CMK (cell line): ENCODE data around the gene CAD.

Experiments
- DNase-seq: peaks from one replicate; pipeline ENCODE4 v3.0.0-alpha.2; 2010; ENCODE audit warnings: low read depth

CAD gene

DNA sequence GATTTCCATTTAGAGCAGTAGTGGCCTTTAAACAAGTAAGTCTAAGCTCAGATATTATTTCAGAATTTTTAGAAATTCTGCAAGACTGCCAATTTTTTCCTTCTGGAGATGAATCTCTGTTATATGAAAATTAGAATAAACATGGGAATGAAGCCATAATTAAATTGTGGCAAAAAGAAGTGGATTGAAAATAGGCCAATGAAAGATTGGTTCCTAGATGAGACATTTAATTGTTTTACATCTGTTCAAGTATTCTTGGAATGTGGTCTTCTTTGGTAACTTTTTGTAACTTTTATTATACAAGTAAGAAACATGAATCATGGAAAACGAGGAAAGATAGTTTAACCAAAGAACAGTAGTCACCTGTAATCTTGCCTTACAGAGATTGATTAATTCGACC, 10.3 kb downstream of the CAD start:
- no peak for DNase-seq

DNA sequence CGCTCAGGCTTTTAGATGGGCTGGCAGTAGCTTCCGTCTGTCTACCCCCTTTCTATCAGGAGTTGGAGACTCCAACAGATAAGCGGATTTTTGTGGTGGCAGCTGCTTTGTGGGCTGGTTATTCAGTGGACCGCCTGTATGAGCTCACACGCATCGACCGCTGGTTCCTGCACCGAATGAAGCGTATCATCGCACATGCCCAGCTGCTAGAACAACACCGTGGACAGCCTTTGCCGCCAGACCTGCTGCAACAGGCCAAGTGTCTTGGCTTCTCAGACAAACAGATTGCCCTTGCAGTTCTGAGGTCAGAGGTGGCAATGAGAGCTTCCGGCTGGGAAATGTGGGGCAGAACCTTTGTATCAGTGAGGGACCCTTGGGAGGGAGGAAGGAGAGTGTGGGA, 14.8 kb downstream of the CAD start:
- DNase-seq: no peak

DNA sequence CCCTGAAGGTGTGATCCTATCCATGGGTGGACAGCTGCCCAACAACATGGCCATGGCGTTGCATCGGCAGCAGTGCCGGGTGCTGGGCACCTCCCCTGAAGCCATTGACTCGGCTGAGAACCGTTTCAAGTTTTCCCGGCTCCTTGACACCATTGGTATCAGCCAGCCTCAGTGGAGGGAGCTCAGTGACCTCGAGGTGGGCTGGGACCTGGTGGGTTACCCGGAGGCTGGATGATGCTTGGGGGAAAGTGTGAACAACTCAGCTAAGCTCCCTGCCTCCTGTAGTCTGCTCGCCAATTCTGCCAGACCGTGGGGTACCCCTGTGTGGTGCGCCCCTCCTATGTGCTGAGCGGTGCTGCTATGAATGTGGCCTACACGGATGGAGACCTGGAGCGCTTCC, 16.2 kb downstream of the CAD start:
- no peak for DNase-seq

DNA sequence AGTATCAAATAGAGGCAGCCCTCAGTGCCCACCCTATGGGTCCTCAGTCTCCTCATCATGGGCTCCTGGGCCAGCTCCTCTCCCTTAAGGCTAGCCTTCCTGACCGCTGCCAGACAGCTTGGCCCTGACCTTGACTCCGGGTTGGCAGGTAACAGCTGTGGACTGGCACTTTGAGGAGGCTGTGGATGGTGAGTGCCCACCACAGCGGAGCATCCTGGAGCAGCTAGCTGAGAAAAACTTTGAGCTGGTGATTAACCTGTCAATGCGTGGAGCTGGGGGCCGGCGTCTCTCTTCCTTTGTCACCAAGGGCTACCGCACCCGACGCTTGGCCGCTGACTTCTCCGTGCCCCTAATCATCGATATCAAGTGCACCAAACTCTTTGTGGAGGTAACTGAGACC, 19.0 kb downstream of the CAD start:
- no peak for DNase-seq

DNA sequence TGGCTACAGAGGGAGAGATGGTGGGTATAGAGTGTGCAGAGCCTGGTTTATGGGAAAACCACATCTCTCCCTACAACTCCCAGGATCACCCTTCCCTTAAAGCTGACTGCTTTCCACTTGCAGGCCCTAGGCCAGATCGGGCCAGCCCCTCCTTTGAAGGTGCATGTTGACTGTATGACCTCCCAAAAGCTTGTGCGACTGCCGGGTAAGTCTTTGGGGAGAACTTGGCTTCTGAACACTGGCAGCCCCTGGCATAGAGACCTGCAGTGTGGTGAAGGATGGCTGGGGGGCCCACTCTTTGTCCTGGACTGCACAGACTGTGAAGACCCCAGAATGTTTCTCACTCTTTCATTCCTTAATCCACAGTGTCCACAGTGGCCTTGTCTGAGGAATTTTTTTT, 19.5 kb downstream of the CAD start:
- no peak for DNase-seq

GRCh38 chr2:27237341-27237945, 20.3 kb downstream of the CAD start:
- DNase-seq: no peak

DNA sequence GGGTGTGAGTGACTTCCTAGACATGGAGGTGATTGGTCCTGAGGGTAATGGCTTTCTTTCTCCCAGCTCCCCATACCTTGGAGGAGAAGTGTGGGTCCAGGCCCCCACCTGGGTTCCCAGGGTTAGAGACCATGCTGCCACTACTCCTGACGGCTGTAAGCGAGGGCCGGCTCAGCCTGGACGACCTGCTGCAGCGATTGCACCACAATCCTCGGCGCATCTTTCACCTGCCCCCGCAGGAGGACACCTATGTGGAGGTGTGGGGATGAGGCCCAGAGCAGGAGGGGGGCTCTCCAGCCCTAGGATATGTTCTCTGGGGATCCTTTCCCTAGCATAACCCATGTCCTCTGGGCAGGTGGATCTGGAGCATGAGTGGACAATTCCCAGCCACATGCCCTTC, 21.8 kb downstream of the CAD start:
- DNase-seq: no peak

DNA sequence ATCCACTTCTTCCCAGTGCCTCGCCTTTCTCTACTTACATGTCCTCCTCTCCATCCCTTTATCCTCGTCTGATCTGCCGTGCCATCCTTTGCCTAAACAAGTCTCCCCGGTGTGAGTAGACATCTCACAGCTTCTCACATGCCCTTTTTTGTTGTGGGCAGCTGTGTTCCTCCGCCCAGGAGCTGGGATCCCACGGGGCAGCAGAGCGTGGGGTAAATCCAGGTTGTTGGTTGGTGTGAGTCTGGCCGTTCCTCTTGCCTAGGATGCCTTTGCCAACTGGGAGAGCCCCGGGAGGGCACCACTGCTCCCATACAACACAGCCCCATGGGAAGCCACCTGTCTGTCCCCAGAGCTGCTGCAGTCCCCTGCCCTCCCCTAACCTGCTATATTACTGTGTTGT, 23.2 kb downstream of the CAD start:
- DNase-seq: no peak

DNA sequence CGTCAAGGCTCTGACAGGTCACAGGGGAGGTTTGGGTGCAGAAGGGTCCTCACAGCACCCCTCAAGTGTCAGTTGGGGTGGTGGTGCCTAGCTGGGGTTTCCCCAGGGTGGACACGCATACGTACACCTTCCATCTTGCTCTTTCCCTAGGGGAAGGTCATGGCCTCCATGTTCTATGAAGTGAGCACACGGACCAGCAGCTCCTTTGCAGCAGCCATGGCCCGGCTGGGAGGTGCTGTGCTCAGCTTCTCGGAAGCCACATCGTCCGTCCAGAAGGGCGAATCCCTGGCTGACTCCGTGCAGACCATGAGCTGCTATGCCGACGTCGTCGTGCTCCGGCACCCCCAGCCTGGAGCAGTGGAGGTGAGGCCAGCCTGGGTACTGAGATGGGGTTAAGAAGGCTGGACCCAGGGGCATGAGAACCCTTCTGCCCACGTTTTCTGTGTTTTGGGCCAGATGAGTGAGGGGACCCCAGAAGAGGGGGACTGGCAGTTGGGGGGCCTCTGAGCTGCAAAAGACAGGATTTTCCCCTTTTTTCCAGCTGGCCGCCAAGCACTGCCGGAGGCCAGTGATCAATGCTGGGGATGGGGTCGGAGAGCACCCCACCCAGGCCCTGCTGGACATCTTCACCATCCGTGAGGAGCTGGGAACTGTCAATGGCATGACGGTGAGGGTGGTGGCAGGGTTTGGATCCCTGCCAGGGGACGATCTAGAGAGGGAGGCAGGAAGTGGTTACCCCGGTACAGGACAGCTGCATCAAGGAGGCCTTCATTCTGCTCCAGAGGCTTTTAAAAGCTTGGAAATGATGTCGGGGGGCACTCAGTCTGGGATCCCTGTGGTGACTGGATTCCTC, 24.8 kb downstream of the CAD start:
- DNase-seq: no peak

GRCh38 chr2:27242614-27242951, 25.4 kb downstream of the CAD start:
- DNase-seq: no peak

GRCh38 chr2:27243391-27244130, 26.4 kb downstream of the CAD start:
- no peak for DNase-seq

DNA sequence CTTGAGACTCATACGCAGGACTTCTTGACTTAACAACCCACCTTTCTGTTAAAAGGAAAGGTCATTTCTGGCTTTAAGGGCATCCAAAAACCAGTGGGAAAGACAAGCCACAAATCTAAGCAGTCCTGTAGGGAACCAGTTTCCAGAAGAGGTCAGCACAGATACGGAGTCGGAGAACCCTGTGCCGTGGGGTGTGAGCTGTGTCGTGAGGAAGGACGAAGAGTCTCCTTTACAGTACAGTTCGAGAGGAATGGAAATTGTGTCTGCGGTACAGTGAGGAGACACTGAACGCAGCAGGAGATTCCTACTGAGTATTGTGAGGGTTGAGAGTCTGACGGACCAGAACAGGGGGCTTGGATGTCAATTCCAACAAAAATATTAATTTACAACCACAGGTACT, 27.9 kb downstream of the CAD start:
- no peak for DNase-seq

DNA sequence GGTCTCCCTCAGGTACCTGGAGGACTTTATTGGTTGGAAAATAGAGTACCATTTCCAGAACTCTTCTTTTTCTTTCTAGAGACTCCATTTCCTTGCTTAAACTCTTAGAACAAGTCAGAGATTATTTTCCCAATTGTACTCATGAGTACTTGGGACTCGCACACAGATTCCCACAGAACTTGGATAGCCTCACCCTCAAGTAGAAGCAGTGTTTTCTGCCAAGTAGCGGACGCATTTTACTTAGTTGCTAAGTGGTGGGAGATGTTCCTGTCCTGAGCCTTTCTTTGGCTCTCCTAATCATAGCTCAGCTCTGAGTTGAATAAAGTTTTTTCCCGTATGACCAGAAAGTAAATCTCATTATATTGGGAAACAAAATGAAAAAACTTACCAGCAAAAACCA, 28.5 kb downstream of the CAD start:
- DNase-seq: no peak

- no peak for DNase-seq
These were observed 30.7 kb downstream of the CAD start for GRCh38 chr2:27247893-27248292.

- DNase-seq: no peak
These were observed 32.2 kb downstream of the CAD start for GRCh38 chr2:27249159-27249890.

DNA sequence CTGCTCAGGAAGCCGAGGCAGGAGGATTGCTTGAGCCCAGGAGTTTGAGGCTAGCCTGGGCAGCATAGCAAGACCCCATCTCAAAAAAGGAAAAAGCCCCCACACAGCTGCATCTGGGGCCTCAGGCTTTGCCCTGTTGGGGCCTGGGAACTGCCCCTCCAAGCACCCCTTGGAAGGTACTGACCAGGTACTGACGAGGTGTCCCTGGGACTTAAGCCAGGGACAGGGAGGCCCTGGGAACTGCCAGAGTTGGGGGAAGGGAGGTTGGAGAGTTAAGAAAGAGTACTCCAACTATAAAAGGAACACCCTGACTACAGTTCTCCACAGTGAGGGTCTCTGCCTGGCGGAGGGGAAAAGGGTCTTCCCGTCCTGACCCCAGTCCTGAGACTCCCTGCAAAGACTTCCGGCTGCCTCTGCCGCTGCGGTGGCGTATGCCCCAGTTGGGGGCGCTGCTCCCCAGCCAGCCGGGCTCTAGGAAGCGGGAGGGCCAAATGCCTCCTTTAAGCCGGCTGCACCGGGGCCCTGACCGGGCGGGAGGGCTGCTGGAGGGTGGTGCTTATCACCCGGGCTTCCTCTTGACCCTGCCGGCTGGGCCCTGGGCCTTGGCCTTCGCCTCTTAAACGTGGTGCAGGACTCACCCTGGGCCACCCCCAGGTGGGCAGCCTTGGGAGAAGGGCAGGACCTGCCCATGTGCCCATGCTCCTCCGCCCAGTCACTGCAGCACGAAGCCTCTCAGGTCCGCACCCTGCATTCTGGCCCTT, 32.9 kb downstream of the CAD start:
- DNase-seq: peak; percentile 50

- DNase-seq: no peak
These were observed 33.6 kb downstream of the CAD start for GRCh38 chr2:27250652-27251379.

DNA sequence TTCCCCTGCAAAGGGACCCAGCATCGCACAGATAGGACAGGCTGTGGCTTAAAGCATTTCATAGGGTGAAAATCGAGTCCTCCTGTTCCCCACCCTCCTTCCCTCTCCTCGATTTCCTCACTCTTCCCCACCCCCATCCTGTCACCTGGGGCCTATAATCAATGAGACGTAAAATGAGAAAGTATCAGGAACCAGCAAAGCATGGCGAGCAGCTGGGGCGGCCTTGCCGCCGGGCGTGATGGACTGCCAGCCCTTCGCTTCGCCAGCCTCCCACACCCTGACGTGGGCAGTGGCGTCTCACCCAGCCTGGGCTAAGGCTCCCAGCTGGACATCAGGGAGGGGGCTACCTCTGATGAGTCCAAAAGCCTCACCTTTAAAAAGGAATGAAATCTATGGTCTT, 34.6 kb downstream of the CAD start:
- DNase-seq: no peak

- no peak for DNase-seq
These were observed 38.0 kb downstream of the CAD start for GRCh38 chr2:27255187-27255586.

- DNase-seq: no peak
These were observed 38.5 kb downstream of the CAD start for GRCh38 chr2:27255660-27256059.

- DNase-seq: no peak
These were observed 39.8 kb downstream of the CAD start for GRCh38 chr2:27256855-27257454.
